ENCODE results near the gene GPN3. TPM values are rescaled to one million over a fixed set of nuclear protein-coding genes. Genes with fewer than 3 reads are reported as not detected.

Gene GPN3
- total RNA-seq, 1 donor from 2014 or later = 43.9 TPM

Other genes with a start within 250 kb of the GPN3 start
- 213 and 219 TPM in 2 replicates for gene ATP2A2, start 187.0 kb downstream of the GPN3 start, total RNA-seq
- gene ANAPC7, start 64.5 kb downstream of the GPN3 start, total RNA-seq = 67.2 and 68.4 TPM in 2 replicates
- 312 and 338 TPM in 2 replicates for gene ARPC3, start 17.9 kb downstream of the GPN3 start, total RNA-seq
- gene FAM216A, start 588 bp upstream of the GPN3 start, total RNA-seq = 44.7 and 48.8 TPM in 2 replicates
- 103 and 107 TPM in 2 replicates for gene VPS29, start 33.9 kb upstream of the GPN3 start, total RNA-seq
- gene RAD9B, start 34.1 kb upstream of the GPN3 start, total RNA-seq = 0.28 and 0.41 TPM in 2 replicates
- 41.7 and 42.4 TPM in 2 replicates for gene PPTC7, start 115.1 kb upstream of the GPN3 start, total RNA-seq
- gene TCTN1, start 145.9 kb upstream of the GPN3 start, total RNA-seq = 5.1 and 6.6 TPM in 2 replicates
- gene HVCN1, start 220.9 kb upstream of the GPN3 start, total RNA-seq = 9.7 TPM in 2 replicates

Data from activated T-helper 2 cell treated with anti-CD3 and anti-CD28 coated beads, Interferon-gamma antibody, Interleukin-2, Interleukin-4, amounts not matched to agents 10 μg/mL and 5 μg/mL and 100 μg/mL, durations not matched to agents 14 hours and 24 hours and 36 hours (primary cell).